IPS DF 4.7 (cell line): ENCODE measurements around the gene RASL10A.

ENCODE experiments used
- DNase-seq: peaks from one replicate; pipeline ENCODE4 v3.0.0-alpha.2; 2013; ENCODE audit warnings: low spot score; ENCODE audit errors: extremely low read depth

RASL10A gene

GRCh38 chr22:29270475-29271271 lies 44.8 kb downstream of the RASL10A start:
- no peak for DNase-seq

- no peak for DNase-seq
Observed at GRCh38 chr22:29269731-29270474, 45.6 kb downstream of the RASL10A start.

- DNase-seq: no peak
Observed at GRCh38 chr22:29269230-29269604, 46.3 kb downstream of the RASL10A start.

GRCh38 chr22:29268511-29269229 lies 46.8 kb downstream of the RASL10A start:
- DNase-seq: no peak

GRCh38 chr22:29267858-29268510 lies 47.5 kb downstream of the RASL10A start, which contains the start of the genes EWSR1 and RHBDD3:
TSS of gene EWSR1 (plus strand) at chr22:29268268. CDS start at chr22:29268337, 69 bp downstream.
TSS of gene RHBDD3 (minus strand) at chr22:29267981. CDS start at chr22:29265626, 2,355 bp downstream.
- DNase-seq: peak; percentile 60

- no peak for DNase-seq
Observed at GRCh38 chr22:29267462-29267857, 48.0 kb downstream of the RASL10A start.

- no peak for DNase-seq
Observed at GRCh38 chr22:29266564-29267461, 48.7 kb downstream of the RASL10A start.

- no peak for DNase-seq
Observed at GRCh38 chr22:29265929-29266328, 49.6 kb downstream of the RASL10A start.

GRCh38 chr22:29265305-29265704 lies 50.2 kb downstream of the RASL10A start:
- no peak for DNase-seq

GRCh38 chr22:29263791-29264276 lies 51.7 kb downstream of the RASL10A start:
- no peak for DNase-seq
